WTC11 (cell line): ENCODE measurements around the gene CYYR1. TPM values are rescaled to one million over a fixed set of nuclear protein-coding genes. Genes with fewer than 3 reads are reported as not detected.

Source experiments
- ATAC-seq: fragments of 200-7000 bp; cut with Tn5 transposase; 2 replicates; pipeline ENCODE4 v1.10.0; 2021; ENCODE audit warnings: mild to moderate bottlenecking, moderate library complexity
- CTCF ChIA-PET: fragments of 300-600 bp; sonication (Branson Sonifier 250); formaldehyde crosslinking; loops from one replicate; lab custom pipeline; 2021; ENCODE audit warnings: antibody characterized with exemption; lab: Charles Lee
- POLR2A ChIA-PET: fragments of 350-600 bp; sonication (Branson Sonifier 250); formaldehyde crosslinking; loops from one replicate; lab custom pipeline; 2021; ENCODE audit warnings: antibody characterized with exemption; lab: Charles Lee
- DNase-seq: peaks from one replicate; pipeline ENCODE4 v3.0.0; 2021; ENCODE audit warnings: low spot score
- H3K27ac Mint-ChIP-seq: 2 replicates; pipeline ENCODE4 v1.8.0; 2021; ENCODE audit warnings: mixed read lengths
- H3K27me3 Mint-ChIP-seq: 2 replicates; pipeline ENCODE4 v1.8.0; 2021; ENCODE audit warnings: low read depth, mild to moderate bottlenecking, moderate library complexity, mixed read lengths
- H3K36me3 Mint-ChIP-seq: 2 replicates; pipeline ENCODE4 v1.8.0; 2021; ENCODE audit warnings: mixed read lengths
- H3K4me1 Mint-ChIP-seq: 2 replicates; pipeline ENCODE4 v1.8.0; 2022; ENCODE audit warnings: mixed read lengths
- H3K4me3 Mint-ChIP-seq: 2 replicates; pipeline ENCODE4 v1.8.0; 2021; ENCODE audit warnings: mild to moderate bottlenecking, moderate library complexity, mixed read lengths
- H3K9me3 Mint-ChIP-seq: 2 replicates; pipeline ENCODE4 v1.8.0; 2021; ENCODE audit warnings: mixed read lengths
- ARID4B ChIP-seq: sonication (generic); formaldehyde crosslinking; IDR thresholded peaks from 2 replicates; pipeline ENCODE4 v1.8.0; 2023; ENCODE audit warnings: missing genetic modification reagents, mild to moderate bottlenecking, borderline replicate concordance
- ATF3 ChIP-seq: sonication (generic); formaldehyde crosslinking; conservative IDR thresholded peaks from 2 replicates; pipeline ENCODE4 v1.8.1; 2022; ENCODE audit warnings: mild to moderate bottlenecking, missing genetic modification reagents
- CBFB ChIP-seq: sonication (generic); formaldehyde crosslinking; IDR thresholded peaks from 2 replicates; pipeline ENCODE4 v1.8.1; 2022; ENCODE audit warnings: mild to moderate bottlenecking, low read depth, missing genetic modification reagents
- CREM ChIP-seq: sonication (generic); formaldehyde crosslinking; IDR thresholded peaks from 2 replicates; pipeline ENCODE4 v1.8.1; 2022; ENCODE audit warnings: mild to moderate bottlenecking, missing genetic modification reagents, moderate library complexity
- ESRRA ChIP-seq: sonication (generic); formaldehyde crosslinking; IDR thresholded peaks from 2 replicates; pipeline ENCODE4 v1.8.1; 2022; ENCODE audit warnings: mild to moderate bottlenecking, missing genetic modification reagents, borderline replicate concordance
- JUN ChIP-seq: sonication (generic); formaldehyde crosslinking; IDR thresholded peaks from 2 replicates; pipeline ENCODE4 v1.8.0; 2023; ENCODE audit warnings: mild to moderate bottlenecking, missing genetic modification reagents
- KAT7 ChIP-seq: sonication (generic); formaldehyde crosslinking; IDR thresholded peaks from 2 replicates; pipeline ENCODE4 v1.8.1; 2023; ENCODE audit warnings: missing genetic modification reagents, mild to moderate bottlenecking, borderline replicate concordance
- MXD4 ChIP-seq: fragments of 250-450 bp; sonication (Bioruptor Pico); IDR thresholded peaks from 2 replicates; pipeline ENCODE4 v1.8.0; 2021; ENCODE audit warnings: mild to moderate bottlenecking, moderate library complexity, borderline replicate concordance
- NR2C2 ChIP-seq: sonication (generic); formaldehyde crosslinking; IDR thresholded peaks from 2 replicates; pipeline ENCODE4 v1.8.0; 2022; ENCODE audit warnings: mild to moderate bottlenecking, missing genetic modification reagents
- NR3C1 ChIP-seq: sonication (generic); formaldehyde crosslinking; conservative IDR thresholded peaks from 2 replicates; pipeline ENCODE4 v1.8.1; 2023; ENCODE audit warnings: low read depth, mild to moderate bottlenecking, missing genetic modification reagents
- PREB ChIP-seq: sonication (generic); formaldehyde crosslinking; IDR thresholded peaks from 2 replicates; pipeline ENCODE4 v1.8.1; 2022; ENCODE audit warnings: mild to moderate bottlenecking, missing genetic modification reagents, moderate library complexity, borderline replicate concordance
- RORB ChIP-seq: fragments of 250-450 bp; sonication (Bioruptor Pico); IDR thresholded peaks from 2 replicates; pipeline ENCODE4 v1.9.0; 2021; ENCODE audit warnings: mild to moderate bottlenecking
- SOX15 ChIP-seq: fragments of 250-450 bp; sonication (Bioruptor Pico); IDR thresholded peaks from 2 replicates; pipeline ENCODE4 v1.9.0; 2021; ENCODE audit warnings: mild to moderate bottlenecking
- TCF7 ChIP-seq: sonication (generic); formaldehyde crosslinking; IDR thresholded peaks from 2 replicates; pipeline ENCODE4 v1.8.0; 2022; ENCODE audit warnings: mild to moderate bottlenecking, low read depth, missing genetic modification reagents, moderate library complexity
- TEAD4 ChIP-seq: sonication (generic); formaldehyde crosslinking; IDR thresholded peaks from 2 replicates; pipeline ENCODE4 v1.8.0; 2022; ENCODE audit warnings: mild to moderate bottlenecking, missing genetic modification reagents
- ZNF416 ChIP-seq: fragments of 250-450 bp; sonication (Bioruptor Pico); IDR thresholded peaks from 2 replicates; pipeline ENCODE4 v1.9.0; 2021; ENCODE audit warnings: mild to moderate bottlenecking, inconsistent platforms
- ZNF532 ChIP-seq: fragments of 250-450 bp; sonication (Bioruptor Pico); IDR thresholded peaks from 2 replicates; pipeline ENCODE4 v1.9.0; 2021; ENCODE audit warnings: mild to moderate bottlenecking, borderline replicate concordance
- ZNF671 ChIP-seq: fragments of 250-450 bp; sonication (Bioruptor Pico); IDR thresholded peaks from 2 replicates; pipeline ENCODE4 v1.8.0; 2021; ENCODE audit warnings: mild to moderate bottlenecking
- total RNA-seq: library from RNA; stranded (reverse); gene quantifications from 3 replicates; pipeline ENCODE4 v1.2.3, GENCODE V29; 2021
- TF ChIP-seq, protein P1 (sequence below): sonication (generic); formaldehyde crosslinking; IDR thresholded peaks from 2 replicates; pipeline ENCODE4 v1.8.1; 2022; ENCODE audit warnings: mild to moderate bottlenecking, moderate library complexity, missing genetic modification reagents
- TF ChIP-seq, protein P2 (sequence below): sonication (generic); formaldehyde crosslinking; conservative IDR thresholded peaks from 2 replicates; pipeline ENCODE4 v1.8.1; 2023; ENCODE audit warnings: mild to moderate bottlenecking, low read depth, missing genetic modification reagents, moderate library complexity

CYYR1 gene
- total RNA-seq, 1 experiment from 2014 or later = 29.3 TPM

DNA sequence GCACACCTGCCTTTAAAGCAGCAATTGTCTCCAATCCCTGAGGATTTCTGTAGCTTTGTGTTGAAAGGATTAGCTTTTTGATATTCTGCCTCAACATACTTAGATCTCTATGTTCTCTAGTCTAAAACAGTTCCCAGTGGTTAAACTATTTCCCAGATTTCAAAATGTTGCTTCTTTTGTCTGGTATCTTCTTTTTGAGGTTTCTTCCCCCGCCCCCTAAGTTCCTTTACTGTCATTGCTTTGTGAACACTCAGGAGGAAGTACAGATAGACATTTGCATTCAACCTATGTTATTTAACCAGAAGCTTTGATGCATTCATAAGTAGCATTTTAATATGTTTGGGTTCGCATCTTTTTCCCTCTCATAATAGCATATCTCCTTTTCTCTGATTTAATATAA lies 33.5 kb downstream of the CYYR1 start (continued):
- no peak for TF ChIP-seq MXD4 (CRISPR knock-in tag)
- no peak for TF ChIP-seq NR2C2
- no peak for TF ChIP-seq SOX15
- no peak for TF ChIP-seq ZNF671 (CRISPR knock-in tag)
- no peak for TF ChIP-seq CREM (CRISPR knock-in tag)
- TF ChIP-seq ESRRA (CRISPR knock-in tag) = no peak
- TF ChIP-seq ARID4B (CRISPR knock-in tag) = no peak
- no peak for TF ChIP-seq RORB (CRISPR knock-in tag)
- no peak for TF ChIP-seq KAT7
- TF ChIP-seq, protein P1, sequence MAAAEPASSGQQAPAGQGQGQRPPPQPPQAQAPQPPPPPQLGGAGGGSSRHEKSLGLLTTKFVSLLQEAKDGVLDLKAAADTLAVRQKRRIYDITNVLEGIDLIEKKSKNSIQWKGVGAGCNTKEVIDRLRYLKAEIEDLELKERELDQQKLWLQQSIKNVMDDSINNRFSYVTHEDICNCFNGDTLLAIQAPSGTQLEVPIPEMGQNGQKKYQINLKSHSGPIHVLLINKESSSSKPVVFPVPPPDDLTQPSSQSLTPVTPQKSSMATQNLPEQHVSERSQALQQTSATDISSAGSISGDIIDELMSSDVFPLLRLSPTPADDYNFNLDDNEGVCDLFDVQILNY (CRISPR knock-in tag) = no peak

- H3K9me3 Mint-ChIP-seq = peaks cover 8% of the 10 kb centered on the region
- H3K27ac Mint-ChIP-seq = no peak overlapping the region; the same call in 1 of the 2 replicates
- H3K36me3 Mint-ChIP-seq = peaks cover 28% of the 10 kb centered on the region
Measured at GRCh38 chr21:26534517-26534916, 38.6 kb downstream of the CYYR1 start.

GRCh38 chr21:26532208-26532607 lies 40.9 kb downstream of the CYYR1 start:
- no peak overlapping the region for H3K4me3 Mint-ChIP-seq
- no peak for DNase-seq
- peaks cover 25% of the 10 kb centered on the region for H3K36me3 Mint-ChIP-seq
- H3K9me3 Mint-ChIP-seq = peaks cover 8% of the 10 kb centered on the region
- ChIA-PET POLR2A (no interaction called here), CTCF (no interaction called here)
- no peaks in the 10 kb centered on the region for H3K27me3 Mint-ChIP-seq
- no peak overlapping the region for H3K27ac Mint-ChIP-seq
- no peak for ATAC-seq
- H3K4me1 Mint-ChIP-seq = peaks cover 7% of the 10 kb centered on the region
- TF ChIP-seq TEAD4 (no peak), ATF3 (no peak), ZNF671 (CRISPR knock-in tag) (no peak), CBFB (CRISPR knock-in tag) (no peak), KAT7 (no peak), ZNF532 (CRISPR knock-in tag) (no peak), ZNF416 (CRISPR knock-in tag) (no peak), NR3C1 (no peak), JUN (CRISPR knock-in tag) (no peak), TCF7 (CRISPR knock-in tag) (no peak)
- TF ChIP-seq, protein P2, sequence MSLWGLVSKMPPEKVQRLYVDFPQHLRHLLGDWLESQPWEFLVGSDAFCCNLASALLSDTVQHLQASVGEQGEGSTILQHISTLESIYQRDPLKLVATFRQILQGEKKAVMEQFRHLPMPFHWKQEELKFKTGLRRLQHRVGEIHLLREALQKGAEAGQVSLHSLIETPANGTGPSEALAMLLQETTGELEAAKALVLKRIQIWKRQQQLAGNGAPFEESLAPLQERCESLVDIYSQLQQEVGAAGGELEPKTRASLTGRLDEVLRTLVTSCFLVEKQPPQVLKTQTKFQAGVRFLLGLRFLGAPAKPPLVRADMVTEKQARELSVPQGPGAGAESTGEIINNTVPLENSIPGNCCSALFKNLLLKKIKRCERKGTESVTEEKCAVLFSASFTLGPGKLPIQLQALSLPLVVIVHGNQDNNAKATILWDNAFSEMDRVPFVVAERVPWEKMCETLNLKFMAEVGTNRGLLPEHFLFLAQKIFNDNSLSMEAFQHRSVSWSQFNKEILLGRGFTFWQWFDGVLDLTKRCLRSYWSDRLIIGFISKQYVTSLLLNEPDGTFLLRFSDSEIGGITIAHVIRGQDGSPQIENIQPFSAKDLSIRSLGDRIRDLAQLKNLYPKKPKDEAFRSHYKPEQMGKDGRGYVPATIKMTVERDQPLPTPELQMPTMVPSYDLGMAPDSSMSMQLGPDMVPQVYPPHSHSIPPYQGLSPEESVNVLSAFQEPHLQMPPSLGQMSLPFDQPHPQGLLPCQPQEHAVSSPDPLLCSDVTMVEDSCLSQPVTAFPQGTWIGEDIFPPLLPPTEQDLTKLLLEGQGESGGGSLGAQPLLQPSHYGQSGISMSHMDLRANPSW = no peak

More at GRCh38 chr21:26534517-26534916, 38.6 kb downstream of the CYYR1 start:
- no peak for TF ChIP-seq PREB
- POLR2A ChIA-PET = no interaction called here
- DNase-seq = no peak
- ATAC-seq = no peak
- peaks cover 7% of the 10 kb centered on the region for H3K4me1 Mint-ChIP-seq
- CTCF ChIA-PET = no interaction called here
- no peaks in the 10 kb centered on the region for H3K27me3 Mint-ChIP-seq
- H3K4me3 Mint-ChIP-seq = no peak overlapping the region
